Fibroblast of skin of right quadriceps (primary cell): ENCODE data around the gene EXOSC10.
"Not testable (repeated sequence)": the region's sequence is repeated elsewhere in the genome, so short reads cannot be mapped to it uniquely, and the experiment has no call there.

Experiments
- DNase-seq: peaks from one replicate; pipeline ENCODE4 v3.0.0-alpha.2; 2013

The EXOSC10 gene

DNA sequence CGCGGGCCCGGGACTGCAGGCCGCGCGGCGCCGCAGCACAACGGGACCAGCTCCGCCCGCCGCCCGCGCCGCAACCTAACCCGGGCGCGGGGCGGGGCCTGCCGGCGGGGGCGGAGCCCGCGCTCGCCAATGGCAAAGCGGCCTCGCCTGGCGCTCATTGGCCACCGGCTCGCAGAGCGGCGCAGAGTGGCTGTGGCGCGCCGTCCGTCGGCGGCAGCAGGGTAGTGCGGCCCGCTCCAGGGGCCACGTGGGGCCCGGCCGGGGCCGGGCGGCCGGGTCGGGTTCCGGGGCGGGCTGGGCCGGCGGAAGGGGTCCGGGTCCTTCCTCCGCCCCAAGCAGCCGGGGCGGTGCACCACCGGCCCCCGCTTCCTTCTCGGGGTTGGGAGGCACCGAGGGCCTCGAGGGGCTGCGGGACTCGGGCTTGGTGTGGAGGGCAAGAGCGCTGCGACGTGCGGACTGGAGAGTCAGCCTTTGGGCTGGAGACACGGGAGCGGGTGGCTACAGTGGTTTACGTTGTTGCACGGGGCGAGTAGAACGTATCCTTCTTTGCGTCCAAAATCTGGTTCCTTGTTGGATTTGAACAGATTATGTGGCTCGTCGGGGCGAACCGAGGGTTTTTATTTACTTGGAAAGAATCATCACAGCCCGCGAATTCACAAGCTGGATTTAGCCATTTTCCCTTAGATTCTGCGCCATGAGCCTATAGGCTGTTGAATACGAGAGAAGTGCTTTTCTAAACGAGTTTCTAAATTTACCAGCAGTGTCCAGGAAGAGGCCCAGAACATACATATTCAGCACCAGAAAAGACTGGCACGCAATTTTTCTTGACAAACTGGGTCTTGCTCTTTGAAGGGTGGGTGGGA, 39.5 kb downstream of the EXOSC10 start, which contains the start of gene SRM:
Gene SRM (minus strand): TSS at position 51 of the 863 bp plus-strand sequence. CDS start 75 bp downstream, outside the sequence.
- peak; percentile 90 for DNase-seq

DNA sequence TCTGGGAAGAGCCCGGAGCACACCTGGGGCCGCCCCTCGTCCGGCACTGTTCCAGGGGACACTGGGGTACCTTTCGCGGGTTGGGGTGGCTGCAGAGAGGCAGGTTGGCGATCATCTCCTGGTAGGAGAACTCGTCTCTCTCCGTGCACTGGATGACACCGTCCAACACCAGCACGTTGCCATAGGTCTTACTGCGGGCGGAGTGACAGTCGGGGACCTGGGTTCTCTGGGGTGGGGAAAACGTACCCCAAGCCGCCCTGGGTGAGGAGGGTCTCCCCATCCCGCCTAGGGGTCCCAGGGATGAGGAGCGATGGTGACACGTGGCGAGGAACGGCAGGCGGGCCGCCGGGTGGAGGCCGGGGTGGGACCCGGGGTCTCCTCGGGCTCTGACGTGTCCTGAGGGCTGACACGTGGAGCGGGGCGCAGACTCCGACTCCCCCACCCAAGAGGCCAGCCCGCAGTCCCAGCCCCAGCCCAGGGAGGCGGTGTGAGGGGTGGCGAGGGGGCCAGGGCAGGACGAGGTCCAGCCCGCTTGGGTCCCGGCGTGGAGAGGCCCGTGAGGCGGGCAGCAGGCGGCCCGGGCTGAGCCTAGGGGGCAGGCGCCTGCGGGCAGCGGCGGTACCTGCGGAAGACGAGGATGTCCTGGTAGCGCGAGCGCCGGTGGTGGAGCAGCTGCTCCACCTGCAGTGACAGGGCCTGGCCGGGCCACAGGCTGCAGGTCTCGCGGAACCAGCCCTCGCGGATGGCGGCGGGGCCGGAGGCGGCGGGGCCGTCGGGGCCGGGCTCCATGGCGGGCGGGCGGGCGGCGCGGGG, 40.3 kb downstream of the EXOSC10 start:
- no peak for DNase-seq

- DNase-seq, result no peak
These were observed 41.0 kb downstream of the EXOSC10 start for GRCh38 chr1:11058595-11059154.

DNA sequence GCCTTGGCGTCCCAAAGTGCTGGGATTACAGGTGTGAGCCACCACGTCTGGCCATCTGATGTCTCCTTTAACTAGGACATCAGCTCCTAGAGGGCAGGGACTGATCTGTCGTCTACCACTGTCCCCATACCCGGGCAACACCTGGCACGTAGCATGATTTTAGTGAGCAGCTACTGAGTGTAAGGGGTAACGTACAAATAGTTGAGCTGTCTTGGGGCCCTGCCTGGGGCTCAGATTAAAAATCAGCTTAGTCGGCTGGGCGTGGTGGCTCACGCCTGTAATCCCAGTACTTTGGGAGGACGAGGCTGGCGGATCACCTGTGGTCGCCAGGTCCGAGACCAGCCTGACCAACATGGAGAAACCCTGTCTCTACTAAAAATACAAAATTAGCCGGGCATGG, 41.6 kb downstream of the EXOSC10 start:
- DNase-seq, result no peak

- no peak for DNase-seq
These were observed 42.2 kb downstream of the EXOSC10 start for GRCh38 chr1:11057477-11057876.

DNA sequence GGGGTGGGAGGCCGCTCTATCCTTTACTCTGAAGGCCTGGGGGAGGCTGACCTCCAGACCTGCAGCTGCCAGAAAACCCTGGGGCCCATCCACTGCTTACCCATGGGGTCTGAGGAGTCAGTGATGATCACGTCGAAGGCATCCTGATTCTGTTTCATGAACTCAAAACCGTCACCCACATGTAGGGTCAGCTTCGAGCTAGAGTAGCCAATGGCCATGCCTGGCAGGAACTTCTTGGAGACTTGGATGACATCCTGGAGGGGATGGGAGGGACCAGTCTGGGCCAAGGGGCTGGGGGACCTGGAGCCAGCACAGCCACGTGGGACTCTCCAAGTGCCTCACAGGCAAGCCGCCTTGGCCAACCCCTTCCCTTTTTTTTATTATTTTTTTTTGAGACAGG, 43.2 kb downstream of the EXOSC10 start:
- no peak for DNase-seq

DNA sequence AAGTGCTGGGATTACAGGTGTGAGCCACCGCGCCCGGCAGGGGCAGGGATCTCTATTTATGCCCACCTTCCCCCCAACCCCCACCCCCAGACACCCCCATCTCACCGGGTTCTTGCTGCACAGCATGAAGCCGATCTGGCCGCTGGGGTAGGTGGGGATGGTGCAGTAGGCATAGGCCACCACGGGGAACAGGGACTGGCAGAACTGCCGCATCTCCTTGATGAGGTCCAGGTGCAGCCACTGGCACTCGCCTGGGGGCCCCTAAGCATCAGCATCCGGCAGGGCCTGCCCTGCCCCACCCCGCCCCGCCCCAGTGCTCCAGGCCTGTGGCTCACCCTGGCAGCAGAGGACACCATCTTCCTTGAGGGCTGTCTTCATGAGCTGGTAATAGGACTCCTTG, 44.0 kb downstream of the EXOSC10 start:
- DNase-seq, result no peak

DNA sequence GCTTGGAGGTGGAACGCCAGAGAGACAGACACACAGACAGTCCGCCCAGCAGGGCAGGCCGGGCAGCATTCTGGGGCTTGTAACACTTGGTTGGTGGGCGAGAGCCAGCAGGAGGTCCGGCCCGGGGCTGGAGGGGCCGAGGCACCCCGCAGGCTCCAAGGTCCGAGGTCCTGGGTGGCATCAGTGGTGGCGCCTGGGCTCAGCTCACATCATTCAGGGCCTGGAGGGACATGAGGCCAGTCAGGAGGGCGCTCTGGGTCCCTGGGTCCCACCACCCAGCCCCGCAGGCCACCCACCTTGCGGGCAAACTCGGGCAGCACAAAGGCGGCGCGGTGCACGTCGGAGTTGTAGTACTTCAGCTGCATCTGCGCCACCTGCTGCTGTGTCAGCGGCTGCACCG, 45.0 kb downstream of the EXOSC10 start:
- DNase-seq, result no peak

GRCh38 chr1:11054181-11054580, 45.5 kb downstream of the EXOSC10 start:
- DNase-seq, result no peak

- DNase-seq, result peak; percentile 28
These were observed 45.9 kb downstream of the EXOSC10 start for GRCh38 chr1:11053758-11054137.

DNA sequence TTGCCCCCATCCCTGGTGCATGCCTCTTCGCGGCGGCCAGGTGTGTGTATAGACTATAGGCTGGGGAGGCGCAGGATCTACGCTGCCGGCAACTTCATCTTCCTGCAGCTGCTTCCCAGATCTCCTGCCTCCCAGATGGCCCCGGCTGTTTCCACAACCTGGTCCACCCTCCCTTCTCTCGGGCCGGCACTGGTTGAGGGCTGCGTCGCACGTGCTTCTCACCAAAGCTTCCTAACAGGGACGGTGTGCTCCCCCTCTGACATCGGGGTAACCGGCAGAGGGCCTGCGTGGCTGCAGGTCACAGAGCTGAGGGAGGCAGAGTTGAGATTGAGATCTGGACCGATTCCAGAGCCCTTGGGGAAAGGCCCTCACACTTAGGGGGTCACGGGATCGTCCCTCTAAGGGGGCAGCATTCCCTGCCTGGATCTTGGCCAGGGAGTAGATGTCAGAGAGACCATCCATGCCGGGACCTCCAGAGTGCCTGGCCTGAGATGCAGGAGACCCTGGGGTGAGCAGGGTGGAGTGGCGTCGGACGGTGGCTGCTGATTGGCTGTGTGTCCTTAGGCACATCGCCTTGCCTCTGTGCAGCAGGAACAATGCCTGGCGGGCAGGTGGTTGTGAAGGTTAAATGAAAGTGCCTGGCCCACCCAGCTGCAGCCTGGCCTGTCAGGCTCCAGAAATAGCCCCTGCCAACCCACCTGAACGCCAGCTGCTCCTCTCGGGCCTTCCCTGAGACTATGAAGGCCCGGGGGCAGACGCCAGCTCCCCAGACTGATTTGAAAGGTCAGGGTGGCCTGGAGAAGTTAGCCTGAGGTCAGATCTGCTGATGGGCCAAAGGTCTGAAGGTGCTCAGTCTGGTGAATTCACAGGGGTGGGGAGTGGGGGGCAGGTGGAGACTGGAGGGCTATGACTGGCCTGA, 46.6 kb downstream of the EXOSC10 start:
- peak; percentile 11 for DNase-seq

- DNase-seq, result no peak
These were observed 47.7 kb downstream of the EXOSC10 start for GRCh38 chr1:11051781-11052511.

DNA sequence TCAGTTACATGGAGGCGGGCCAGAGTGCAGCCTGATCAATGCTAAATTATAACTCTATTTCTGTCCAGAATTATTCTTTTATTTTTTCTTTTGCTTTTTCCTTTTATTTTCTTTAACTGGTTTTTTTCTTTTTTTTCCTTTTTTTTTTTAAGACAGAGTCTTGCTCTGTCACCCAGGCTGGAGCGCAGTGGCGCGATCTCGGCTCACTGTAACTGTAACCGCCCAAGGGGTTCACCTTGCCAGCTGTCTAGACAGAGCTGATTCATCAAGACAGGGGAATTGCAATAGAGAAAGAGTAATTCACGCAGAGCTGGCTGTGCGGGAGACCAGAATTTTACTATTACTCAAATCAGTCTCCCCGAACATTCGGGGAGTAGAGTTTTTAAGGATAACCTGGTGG, 48.5 kb downstream of the EXOSC10 start:
- not testable (repeated sequence) for DNase-seq

- DNase-seq, result no peak
These were observed 52.9 kb downstream of the EXOSC10 start, which contains the start of gene MASP2 for GRCh38 chr1:11046625-11047365. TSS of gene MASP2 (minus strand) at chr1:11047239. CDS start at chr1:11047207, 32 bp downstream.

DNA sequence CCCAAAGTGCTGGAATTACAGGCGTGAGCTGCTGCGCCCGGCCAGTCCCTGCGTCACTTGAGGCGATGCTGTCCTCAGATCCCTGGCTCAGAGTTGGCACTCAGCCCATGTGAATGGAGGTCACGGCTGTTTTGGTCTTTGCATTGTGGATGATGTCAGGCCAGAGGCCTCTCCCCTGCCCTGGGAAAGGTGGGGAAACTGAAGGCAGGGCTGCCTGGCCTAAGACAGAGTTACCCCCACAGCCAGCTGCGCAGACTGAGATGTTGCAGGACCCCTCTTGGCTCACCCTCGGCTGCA, 53.5 kb downstream of the EXOSC10 start:
- DNase-seq, result no peak

DNA sequence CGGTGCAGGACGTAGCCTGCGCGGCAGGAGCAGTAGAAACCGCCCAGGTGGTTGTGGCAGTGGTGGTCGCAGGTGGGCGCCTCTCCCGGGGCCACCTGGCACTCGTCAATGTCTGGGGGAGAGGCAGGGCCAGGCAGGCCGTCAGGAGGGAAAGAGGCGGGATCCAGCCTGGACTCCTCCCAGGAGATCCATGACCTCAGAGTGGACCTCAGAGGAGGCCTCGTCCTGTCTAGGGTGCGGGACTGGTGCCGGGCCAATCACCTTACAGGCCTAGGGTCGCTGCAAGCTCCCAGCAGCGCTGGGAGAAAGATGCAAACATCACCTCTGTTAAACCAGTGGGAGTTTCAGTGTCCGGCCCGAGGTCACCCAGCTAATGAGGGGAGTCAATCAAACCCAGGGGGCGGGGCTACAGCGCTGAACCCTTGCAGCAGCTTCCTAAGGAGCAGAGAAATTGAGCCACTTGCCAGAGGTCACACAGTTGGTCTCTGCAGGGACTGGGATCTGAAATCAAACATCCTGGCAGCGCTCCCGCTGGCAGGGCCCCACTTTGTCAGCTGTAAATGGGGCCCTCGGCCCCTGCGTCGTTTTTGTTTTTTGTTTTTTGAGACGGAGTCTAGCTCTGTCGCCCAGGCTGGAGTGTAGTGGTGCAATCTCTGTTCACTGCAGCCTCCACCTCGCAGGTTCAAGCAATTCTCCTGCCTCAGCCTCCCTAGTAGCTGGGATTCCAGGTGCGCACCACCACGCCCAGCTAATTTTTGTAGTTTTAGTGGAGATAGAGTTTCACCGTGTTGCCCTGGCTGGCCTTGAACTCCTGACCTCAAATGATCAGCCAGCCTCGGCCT, 54.0 kb downstream of the EXOSC10 start:
- no peak for DNase-seq

- DNase-seq, result no peak
These were observed 54.7 kb downstream of the EXOSC10 start for GRCh38 chr1:11044849-11045427.

DNA sequence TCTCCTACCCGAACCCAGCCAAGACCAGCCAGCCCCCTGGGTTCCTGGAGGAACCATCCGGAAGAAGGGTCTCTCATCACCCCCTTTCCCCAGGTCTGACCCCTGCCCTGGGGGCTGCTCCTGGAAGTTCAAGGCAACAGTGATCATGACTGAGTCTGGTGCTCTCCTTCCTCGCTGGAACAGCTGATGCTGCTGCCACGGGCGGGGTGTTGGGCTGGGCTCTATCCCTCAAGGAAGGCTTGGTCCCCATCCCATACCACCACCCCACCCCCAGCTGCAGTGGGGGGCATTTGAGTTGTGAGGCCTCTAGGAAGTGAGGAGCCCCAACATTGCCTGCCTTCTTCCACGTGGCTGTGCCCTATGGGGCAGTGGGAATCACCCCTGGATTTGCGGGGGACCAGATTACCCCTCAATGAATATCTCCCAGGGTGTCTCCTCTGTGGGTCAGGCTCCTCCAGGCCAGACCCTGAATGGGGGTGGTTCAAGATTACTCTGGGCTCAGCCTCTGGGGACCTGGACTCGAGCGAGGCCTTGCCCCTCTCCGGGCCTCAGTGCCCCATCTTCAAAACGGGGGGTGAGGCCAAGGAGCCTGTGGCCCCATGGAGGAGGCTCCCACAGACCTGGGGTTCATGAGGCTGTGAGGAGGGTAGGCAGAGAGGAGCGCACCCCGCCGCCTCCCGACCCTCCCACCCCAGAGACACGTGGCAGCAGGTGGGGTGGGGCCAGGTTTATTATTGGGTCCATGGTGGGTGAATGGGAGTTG, 55.4 kb downstream of the EXOSC10 start:
- DNase-seq, result no peak
